LNCaP clone FGC (cell line): ENCODE data around the gene CYP2F1.

Experiments
- DNase-seq: peaks from one replicate; pipeline ENCODE4 v3.0.0-alpha.2; 2011; ENCODE audit warnings: low read depth
- H3K4me3 ChIP-seq: 2 replicates; pipeline ENCODE4 v1.5.1; 2011; ENCODE audit warnings: mild to moderate bottlenecking, low read depth, low read length, control low read depth
- TF ChIP-seq, protein P1 (sequence below): IDR thresholded peaks from 2 replicates; pipeline ENCODE4 v1.5.1; 2012; ENCODE audit warnings: mild to moderate bottlenecking; ENCODE audit not compliant: control insufficient read depth, insufficient read depth; ENCODE audit errors: extremely low read depth

Gene CYP2F1, protein sequence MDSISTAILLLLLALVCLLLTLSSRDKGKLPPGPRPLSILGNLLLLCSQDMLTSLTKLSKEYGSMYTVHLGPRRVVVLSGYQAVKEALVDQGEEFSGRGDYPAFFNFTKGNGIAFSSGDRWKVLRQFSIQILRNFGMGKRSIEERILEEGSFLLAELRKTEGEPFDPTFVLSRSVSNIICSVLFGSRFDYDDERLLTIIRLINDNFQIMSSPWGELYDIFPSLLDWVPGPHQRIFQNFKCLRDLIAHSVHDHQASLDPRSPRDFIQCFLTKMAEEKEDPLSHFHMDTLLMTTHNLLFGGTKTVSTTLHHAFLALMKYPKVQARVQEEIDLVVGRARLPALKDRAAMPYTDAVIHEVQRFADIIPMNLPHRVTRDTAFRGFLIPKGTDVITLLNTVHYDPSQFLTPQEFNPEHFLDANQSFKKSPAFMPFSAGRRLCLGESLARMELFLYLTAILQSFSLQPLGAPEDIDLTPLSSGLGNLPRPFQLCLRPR

DNA sequence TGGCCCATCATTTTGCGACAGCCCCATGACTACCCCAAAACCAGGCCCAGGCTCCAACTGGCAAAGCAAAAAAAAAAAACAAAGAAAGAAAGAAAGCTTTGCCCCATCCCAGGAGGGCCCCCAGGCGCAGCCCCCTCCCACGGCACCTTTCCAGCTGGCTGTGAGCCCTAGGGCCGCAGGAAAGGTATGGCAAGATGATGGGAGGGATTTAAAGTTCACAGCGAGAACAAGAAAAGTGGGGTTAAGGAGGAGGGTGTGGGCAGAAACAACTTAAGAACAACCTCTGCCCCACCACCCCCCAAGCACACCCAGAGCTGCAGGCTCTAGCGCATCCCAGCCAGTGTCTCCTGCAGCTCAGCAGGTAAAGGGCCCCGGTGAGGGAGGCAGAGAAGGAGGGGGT is at the start of gene CYP2F1:
TSS of gene CYP2F1 (plus strand) at position 301 of the 400 bp plus-strand sequence. CDS start 1,757 bp downstream, outside the sequence.
- TF ChIP-seq, protein P1, sequence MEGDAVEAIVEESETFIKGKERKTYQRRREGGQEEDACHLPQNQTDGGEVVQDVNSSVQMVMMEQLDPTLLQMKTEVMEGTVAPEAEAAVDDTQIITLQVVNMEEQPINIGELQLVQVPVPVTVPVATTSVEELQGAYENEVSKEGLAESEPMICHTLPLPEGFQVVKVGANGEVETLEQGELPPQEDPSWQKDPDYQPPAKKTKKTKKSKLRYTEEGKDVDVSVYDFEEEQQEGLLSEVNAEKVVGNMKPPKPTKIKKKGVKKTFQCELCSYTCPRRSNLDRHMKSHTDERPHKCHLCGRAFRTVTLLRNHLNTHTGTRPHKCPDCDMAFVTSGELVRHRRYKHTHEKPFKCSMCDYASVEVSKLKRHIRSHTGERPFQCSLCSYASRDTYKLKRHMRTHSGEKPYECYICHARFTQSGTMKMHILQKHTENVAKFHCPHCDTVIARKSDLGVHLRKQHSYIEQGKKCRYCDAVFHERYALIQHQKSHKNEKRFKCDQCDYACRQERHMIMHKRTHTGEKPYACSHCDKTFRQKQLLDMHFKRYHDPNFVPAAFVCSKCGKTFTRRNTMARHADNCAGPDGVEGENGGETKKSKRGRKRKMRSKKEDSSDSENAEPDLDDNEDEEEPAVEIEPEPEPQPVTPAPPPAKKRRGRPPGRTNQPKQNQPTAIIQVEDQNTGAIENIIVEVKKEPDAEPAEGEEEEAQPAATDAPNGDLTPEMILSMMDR, result no peak
- no peak within 1 kb of the TSS for H3K4me3 ChIP-seq

DNA sequence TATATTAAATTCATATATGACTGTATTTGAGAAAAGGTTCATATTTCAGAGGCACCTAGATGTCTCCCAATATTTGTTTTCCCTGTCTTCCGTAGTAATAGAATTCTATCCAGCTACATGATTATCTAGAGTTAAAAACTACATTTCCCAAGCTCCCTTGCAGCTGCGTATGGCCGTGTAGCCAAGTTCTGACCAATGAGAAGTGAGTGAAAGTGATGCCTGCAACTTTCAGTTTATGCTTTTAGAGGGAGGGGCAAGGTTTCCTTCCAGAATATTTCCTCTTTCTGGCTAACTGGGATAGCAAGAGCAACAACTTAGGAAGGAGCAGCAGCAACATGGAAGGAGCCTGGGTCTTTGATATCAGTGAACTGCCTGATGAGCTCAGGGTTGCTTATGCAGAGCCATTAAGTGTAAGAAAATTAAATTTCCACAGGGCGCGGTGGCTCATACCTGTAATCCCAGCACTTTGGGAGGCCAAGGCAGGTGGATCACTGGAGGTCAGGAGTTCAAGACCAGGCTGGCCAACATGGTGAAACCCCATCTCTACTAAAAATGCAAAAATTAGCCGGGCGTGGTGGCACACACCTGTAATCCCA is 49.2 kb upstream of the CYP2F1 start:
- TF ChIP-seq, protein P1, result no peak
- no peak overlapping the region for H3K4me3 ChIP-seq
- peak; percentile 18 for DNase-seq

More for the DNA sequence above, at the start of gene CYP2F1:
- no peak for DNase-seq

DNA sequence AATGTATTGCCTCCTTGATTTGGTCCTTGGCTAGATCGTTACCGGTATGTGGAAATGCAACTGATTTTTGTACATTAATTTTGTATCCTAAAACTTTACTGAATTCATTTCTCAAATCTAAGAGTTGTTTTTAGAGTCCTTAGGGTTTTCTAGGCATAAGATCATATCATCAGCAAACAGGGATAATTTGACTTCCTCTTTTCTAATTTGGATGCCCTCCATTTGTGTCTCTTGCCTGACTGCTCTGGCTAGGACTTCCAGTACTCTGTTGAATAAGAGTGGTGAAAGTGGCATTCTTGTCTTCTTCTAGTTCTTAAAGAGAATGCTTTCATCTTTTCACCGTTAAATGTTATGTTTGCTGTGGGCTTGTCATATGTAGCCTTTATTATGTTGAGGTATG is 37.9 kb upstream of the CYP2F1 start:
- no peak overlapping the region for H3K4me3 ChIP-seq
- TF ChIP-seq, protein P1, result no peak
- DNase-seq, result no peak

DNA sequence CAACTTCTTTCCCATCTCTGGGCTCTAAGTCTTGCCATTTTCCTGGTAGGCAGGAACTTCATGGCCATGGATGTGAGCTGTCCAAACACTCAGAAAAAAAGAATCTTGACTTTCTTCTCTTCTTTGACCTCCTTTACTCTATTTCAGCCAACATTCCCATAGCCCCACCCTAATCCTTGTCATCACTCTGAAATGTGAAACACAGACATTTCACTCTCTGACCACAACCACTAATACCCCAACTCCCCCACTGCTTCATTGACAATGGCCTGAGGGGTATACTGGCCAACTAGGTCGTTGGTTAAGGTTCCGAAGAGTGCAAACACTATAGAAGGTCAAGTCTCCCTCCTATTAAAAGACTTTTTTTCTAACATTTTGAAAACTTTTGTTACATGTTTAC is 30.7 kb upstream of the CYP2F1 start:
- TF ChIP-seq, protein P1, result no peak
- DNase-seq, result no peak
- H3K4me3 ChIP-seq, result no peak overlapping the region

DNA sequence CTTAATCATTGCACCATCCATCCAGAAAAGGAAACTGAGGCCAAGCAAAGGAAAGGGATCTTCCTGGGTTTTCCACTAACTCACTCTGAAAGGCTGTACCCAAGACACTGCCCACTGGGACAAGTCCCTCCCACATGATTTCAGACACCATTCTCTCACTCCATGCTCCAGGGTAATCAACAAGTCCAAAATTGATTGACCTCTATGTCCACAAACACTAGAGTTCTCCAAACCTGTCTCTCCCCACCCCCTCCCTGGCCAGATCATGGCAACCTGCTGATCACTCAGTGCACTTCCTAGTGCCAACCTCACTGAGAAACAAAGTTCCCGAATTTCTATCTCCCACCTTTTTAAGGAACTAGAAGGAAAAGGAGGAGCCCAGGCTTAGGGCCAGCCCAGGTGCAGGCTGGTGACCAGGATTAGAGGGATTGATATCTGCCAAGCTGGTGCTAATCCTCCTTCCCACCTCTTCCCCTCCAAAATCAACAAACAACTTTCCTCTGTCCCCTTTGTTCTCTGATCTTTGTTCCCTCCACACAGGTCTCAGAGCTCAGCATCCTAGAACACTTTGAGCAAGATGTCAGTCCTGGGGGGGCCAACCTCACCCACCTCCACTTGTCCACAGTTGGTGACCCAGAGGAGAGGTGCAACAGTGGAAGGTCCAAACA is 28.4 kb upstream of the CYP2F1 start:
- no peak overlapping the region for H3K4me3 ChIP-seq
- TF ChIP-seq, protein P1, result no peak

DNA sequence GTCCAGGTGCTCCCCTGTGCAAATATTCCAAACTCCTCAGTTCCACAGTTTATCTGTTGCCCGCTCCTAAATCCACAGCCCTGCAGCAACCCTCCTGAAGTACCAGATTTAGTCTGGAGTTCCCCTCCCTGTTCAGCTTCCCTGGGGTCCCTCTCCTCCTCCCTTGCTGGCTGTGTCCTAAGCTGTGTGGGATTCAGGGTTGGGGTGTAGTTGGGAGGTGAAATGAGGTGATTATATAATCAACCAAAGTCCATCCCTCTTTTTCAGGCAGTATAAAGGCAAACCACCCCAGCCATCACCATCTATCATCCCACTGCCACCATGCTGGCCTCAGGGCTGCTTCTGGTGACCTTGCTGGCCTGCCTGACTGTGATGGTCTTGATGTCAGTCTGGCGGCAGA is 26.1 kb upstream of the CYP2F1 start, which contains the start of gene CYP2A13:
TSS of gene CYP2A13 (plus strand) at position 301 of the 400 bp plus-strand sequence. CDS start at position 322, 21 bp downstream.
- TF ChIP-seq, protein P1, result no peak
- no peak for DNase-seq
- H3K4me3 ChIP-seq, result no peak within 1 kb of the TSS

More for the DNA sequence above, 28.4 kb upstream of the CYP2F1 start:
- DNase-seq, result no peak
